Adrenal gland (tissue), 5 donors: ENCODE data around the gene RAD51D.

Source experiments
- POLR2A ChIP-seq, 2 donors: fragments of 450-650 bp; IDR thresholded peaks; one replicate each; pipeline ENCODE4 v1.6.1; 2017; ENCODE audit warnings: antibody characterized with exemption in 2 of 2, mild to moderate bottlenecking in 2 of 2, moderate library complexity in 1 of 2
- TF ChIP-seq, protein P1 (sequence below), 6 experiments: fragments of 450-650 bp in 4 of 6; fragments of 200-600 bp in 2 of 6; sonication (generic) in 1 of 6; IDR thresholded peaks; 1 replicate in 5 of 6; 2 replicates in 1 of 6; pipeline versions ENCODE4 v1.5.1 to v1.8.0; 2016 to 2021; ENCODE audit warnings: antibody characterized with exemption in 6 of 6, mild to moderate bottlenecking in 2 of 6, moderate library complexity in 1 of 6
- donor health status: DM: no; HTN: no; CAD: no.

DNA sequence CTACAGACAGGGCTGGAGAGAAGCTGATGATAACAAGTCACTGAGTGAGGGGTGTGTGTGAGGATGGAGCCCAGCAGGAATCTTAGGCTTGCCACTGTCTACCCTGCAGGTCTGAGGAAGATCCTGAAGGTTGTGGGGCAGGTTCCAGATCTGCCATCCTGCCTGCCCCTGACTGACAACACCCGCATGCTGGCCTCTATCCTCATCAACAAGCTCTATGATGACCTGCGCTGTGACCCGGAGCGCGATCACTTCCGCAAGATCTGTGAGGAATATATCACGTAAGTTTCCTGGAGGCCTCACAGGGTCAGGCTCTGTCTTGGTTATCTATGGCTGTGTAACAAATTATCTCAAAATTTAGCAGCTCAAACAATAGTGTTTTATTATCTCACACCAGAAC is 44.2 kb upstream of the RAD51D start:
- TF ChIP-seq, protein P1, sequence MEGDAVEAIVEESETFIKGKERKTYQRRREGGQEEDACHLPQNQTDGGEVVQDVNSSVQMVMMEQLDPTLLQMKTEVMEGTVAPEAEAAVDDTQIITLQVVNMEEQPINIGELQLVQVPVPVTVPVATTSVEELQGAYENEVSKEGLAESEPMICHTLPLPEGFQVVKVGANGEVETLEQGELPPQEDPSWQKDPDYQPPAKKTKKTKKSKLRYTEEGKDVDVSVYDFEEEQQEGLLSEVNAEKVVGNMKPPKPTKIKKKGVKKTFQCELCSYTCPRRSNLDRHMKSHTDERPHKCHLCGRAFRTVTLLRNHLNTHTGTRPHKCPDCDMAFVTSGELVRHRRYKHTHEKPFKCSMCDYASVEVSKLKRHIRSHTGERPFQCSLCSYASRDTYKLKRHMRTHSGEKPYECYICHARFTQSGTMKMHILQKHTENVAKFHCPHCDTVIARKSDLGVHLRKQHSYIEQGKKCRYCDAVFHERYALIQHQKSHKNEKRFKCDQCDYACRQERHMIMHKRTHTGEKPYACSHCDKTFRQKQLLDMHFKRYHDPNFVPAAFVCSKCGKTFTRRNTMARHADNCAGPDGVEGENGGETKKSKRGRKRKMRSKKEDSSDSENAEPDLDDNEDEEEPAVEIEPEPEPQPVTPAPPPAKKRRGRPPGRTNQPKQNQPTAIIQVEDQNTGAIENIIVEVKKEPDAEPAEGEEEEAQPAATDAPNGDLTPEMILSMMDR (IDR thresholded peaks at IDR 0.05): no peak
- no peak for TF ChIP-seq POLR2A (IDR thresholded peaks at IDR 0.05)
